Measurements from ENCODE around the gene ESYT2. TPM values are rescaled to one million over a fixed set of nuclear protein-coding genes. Genes with fewer than 3 reads are reported as not detected.

ESYT2 gene
- total RNA-seq, 1 donor from 2014 or later = 102 TPM

- no peaks in the 10 kb centered on the region for H3K27me3 ChIP-seq
- no peak for DNase-seq (ENCODE audit: low spot score in 2 of 2)
- no peak overlapping the region for H3K4me3 ChIP-seq
- intact Hi-C loops (cut with DNase I) = loop anchor here (10.0 kb wide), 1 partner anchor 204 kb away; no protein-coding TSS in a partner anchor
- TF ChIP-seq, protein P1, sequence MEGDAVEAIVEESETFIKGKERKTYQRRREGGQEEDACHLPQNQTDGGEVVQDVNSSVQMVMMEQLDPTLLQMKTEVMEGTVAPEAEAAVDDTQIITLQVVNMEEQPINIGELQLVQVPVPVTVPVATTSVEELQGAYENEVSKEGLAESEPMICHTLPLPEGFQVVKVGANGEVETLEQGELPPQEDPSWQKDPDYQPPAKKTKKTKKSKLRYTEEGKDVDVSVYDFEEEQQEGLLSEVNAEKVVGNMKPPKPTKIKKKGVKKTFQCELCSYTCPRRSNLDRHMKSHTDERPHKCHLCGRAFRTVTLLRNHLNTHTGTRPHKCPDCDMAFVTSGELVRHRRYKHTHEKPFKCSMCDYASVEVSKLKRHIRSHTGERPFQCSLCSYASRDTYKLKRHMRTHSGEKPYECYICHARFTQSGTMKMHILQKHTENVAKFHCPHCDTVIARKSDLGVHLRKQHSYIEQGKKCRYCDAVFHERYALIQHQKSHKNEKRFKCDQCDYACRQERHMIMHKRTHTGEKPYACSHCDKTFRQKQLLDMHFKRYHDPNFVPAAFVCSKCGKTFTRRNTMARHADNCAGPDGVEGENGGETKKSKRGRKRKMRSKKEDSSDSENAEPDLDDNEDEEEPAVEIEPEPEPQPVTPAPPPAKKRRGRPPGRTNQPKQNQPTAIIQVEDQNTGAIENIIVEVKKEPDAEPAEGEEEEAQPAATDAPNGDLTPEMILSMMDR (IDR thresholded peaks at IDR 0.05) = no peak
- peaks cover 17 to 42% of the 10 kb centered on the region in 2 donors for H3K4me1 ChIP-seq
- H3K36me3 ChIP-seq = peaks cover 7 to 16% of the 10 kb centered on the region in 2 donors
- H3K9me3 ChIP-seq = no peaks in the 10 kb centered on the region
- H3K27ac ChIP-seq = peak overlapping the region; percentile 82 to 95
These were observed 18.5 kb downstream of the ESYT2 start for GRCh38 chr7:158810846-158811245.

GRCh38 chr7:158809596-158809995 is 19.7 kb downstream of the ESYT2 start:
- TF ChIP-seq, protein P1 (IDR thresholded peaks at IDR 0.05) = no peak
- no peak for DNase-seq (ENCODE audit: low spot score in 2 of 2)
- H3K27ac ChIP-seq = peak overlapping the region; percentile 15 to 95
- H3K9me3 ChIP-seq = no peaks in the 10 kb centered on the region
- no peak overlapping the region for H3K4me3 ChIP-seq
- H3K4me1 ChIP-seq = peaks cover 9 to 30% of the 10 kb centered on the region in 2 donors
- peaks cover 7 to 16% of the 10 kb centered on the region in 2 donors for H3K36me3 ChIP-seq
- intact Hi-C loops (cut with DNase I) = no loop called here
- H3K27me3 ChIP-seq = no peaks in the 10 kb centered on the region

- no peak overlapping the region for H3K4me3 ChIP-seq
- TF ChIP-seq, protein P1 (IDR thresholded peaks at IDR 0.05) = no peak
- H3K9me3 ChIP-seq = no peaks in the 10 kb centered on the region
- intact Hi-C loops (cut with DNase I) = no loop called here
- H3K36me3 ChIP-seq = peaks cover 7 to 16% of the 10 kb centered on the region in 2 donors
- H3K27ac ChIP-seq = peak overlapping the region in 1 of 2 donors; percentile 33
- DNase-seq (ENCODE audit: low spot score in 2 of 2) = no peak
- no peaks in the 10 kb centered on the region for H3K27me3 ChIP-seq
- H3K4me1 ChIP-seq = peaks cover 9 to 26% of the 10 kb centered on the region in 2 donors
These were observed 21.2 kb downstream of the ESYT2 start for GRCh38 chr7:158808126-158808525.

DNA sequence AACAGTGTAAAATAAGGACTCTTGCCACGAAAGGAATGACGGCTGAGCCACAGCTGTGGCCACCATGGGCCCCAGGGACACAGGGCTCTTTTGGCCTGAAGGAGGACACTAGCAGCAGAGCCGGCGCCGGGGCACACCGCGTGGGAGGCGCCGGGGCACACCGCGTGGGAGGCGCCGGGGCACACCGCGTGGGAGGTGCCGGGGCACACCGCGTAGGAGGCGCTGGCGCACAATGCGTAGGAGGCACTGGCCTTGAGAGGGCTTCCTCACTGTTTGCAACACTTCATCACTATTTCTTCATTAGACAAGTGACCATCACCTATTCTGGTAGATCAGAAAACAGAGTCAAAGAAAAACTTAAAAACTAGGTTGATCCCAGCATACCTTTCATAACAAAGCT is 23.4 kb downstream of the ESYT2 start:
- peaks cover 0 to 14% of the 10 kb centered on the region in 2 donors for H3K4me1 ChIP-seq
- H3K27ac ChIP-seq = no peak overlapping the region
- H3K36me3 ChIP-seq = peaks cover 7 to 16% of the 10 kb centered on the region in 2 donors
- no peaks in the 10 kb centered on the region for H3K27me3 ChIP-seq
- H3K9me3 ChIP-seq = no peaks in the 10 kb centered on the region
- TF ChIP-seq, protein P1 (IDR thresholded peaks at IDR 0.05) = no peak
- no peak overlapping the region for H3K4me3 ChIP-seq
- DNase-seq (ENCODE audit: low spot score in 2 of 2) = no peak
- intact Hi-C loops (cut with DNase I) = no loop called here

- Histone ChIP-seq H3K9me3 (no peaks in the 10 kb centered on the region), H3K4me3 (no peak overlapping the region), H3K36me3 (peaks cover 9 to 16% of the 10 kb centered on the region in 2 donors), H3K4me1 (peaks cover 0 to 13% of the 10 kb centered on the region in 2 donors), H3K27me3 (no peaks in the 10 kb centered on the region), H3K27ac (no peak overlapping the region)
- intact Hi-C loops (cut with DNase I) = no loop called here
- TF ChIP-seq, protein P1 (IDR thresholded peaks at IDR 0.05) = no peak
- DNase-seq (ENCODE audit: low spot score in 2 of 2) = no peak
These were observed 23.9 kb downstream of the ESYT2 start for GRCh38 chr7:158805414-158805813.

- no peak overlapping the region for H3K27ac ChIP-seq
- no peak for DNase-seq (ENCODE audit: low spot score in 2 of 2)
- H3K9me3 ChIP-seq = no peaks in the 10 kb centered on the region
- TF ChIP-seq, protein P1 (IDR thresholded peaks at IDR 0.05) = no peak
- H3K27me3 ChIP-seq = no peaks in the 10 kb centered on the region
- intact Hi-C loops (cut with DNase I) = no loop called here
- H3K4me1 ChIP-seq = peaks cover 0 to 18% of the 10 kb centered on the region in 2 donors
- H3K4me3 ChIP-seq = no peak overlapping the region
- H3K36me3 ChIP-seq = peaks cover 9 to 16% of the 10 kb centered on the region in 2 donors
These were observed 25.0 kb downstream of the ESYT2 start for GRCh38 chr7:158804335-158804734.

Data from ascending aorta (tissue), 2 donors.